ENCODE results near the gene GLDN. TPM values are rescaled to one million over a fixed set of nuclear protein-coding genes. Genes with fewer than 3 reads are reported as not detected.

Gene GLDN
- total and polyA plus RNA-seq, 2 of the 8 experiments (the other 6 are each of a cell fraction or from before 2014, with no cell fraction given), result 0.24 to 0.50 TPM

DNA sequence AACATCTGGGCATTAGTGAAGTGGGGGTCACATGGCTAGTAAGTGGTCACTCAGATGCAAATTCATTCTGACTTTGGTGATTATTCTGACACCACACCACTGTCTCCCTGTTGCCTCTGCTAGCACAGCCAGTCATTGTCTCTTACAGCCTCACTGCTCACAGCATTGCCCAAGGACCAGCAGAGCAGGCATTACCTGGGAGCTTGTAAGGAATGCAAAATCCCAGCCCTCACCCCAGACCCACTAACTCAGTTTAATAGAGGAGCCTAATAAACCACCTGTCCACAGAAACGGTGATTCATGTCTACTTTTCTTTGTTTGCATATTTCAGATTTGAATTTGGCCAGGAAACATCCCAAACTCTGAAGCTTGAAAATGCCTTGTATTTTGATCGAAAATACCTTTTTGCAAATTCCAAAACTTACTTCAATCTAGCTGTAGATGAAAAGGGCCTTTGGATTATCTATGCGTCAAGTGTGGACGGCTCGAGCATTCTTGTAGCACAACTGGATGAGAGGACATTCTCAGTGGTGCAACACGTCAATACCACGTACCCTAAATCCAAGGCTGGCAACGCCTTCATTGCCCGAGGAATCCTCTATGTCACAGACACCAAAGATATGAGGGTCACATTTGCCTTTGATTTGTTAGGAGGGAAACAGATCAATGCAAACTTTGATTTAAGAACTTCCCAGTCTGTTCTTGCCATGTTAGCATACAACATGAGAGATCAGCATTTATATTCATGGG lies 62.7 kb downstream of the GLDN start:
- H3K23ac ChIP-seq (ENCODE audit: insufficient read length), result no peak overlapping the region
- H3K4me1 ChIP-seq (replicated peaks in 1 of 4; ENCODE audit: control insufficient read depth in 3 of 4, insufficient read depth in 4 of 4, low read length in 3 of 4), result peaks cover 0 to 8% (median 0%) of the 10 kb centered on the region in 4 experiments; a peak in 2 of 7 replicates
- no peaks in the 10 kb centered on the region for H3K23me2 ChIP-seq (ENCODE audit: low read depth, low read length)
- H4K20me1 ChIP-seq (replicated peaks in 1 of 2; ENCODE audit: control insufficient read depth in 1 of 2, insufficient read depth in 2 of 2, low read length in 2 of 2), result no peaks in the 10 kb centered on the region
- no peak overlapping the region for H4K8ac ChIP-seq (ENCODE audit: extremely low read depth, insufficient read depth, low read length)
- H2BK12ac ChIP-seq (ENCODE audit: low read depth, low read length), result no peak overlapping the region
- no peaks in the 10 kb centered on the region for H3K79me2 ChIP-seq (ENCODE audit: control insufficient read depth in 1 of 2, insufficient read depth in 2 of 2, low read length in 2 of 2)
- no peak for FAIRE-seq
- H3K9ac ChIP-seq (replicated peaks in 1 of 4; ENCODE audit: extremely low read depth in 1 of 4, low read depth in 3 of 4, low read length in 3 of 4), result no peak overlapping the region
- H3K4ac ChIP-seq (replicated peaks; ENCODE audit: insufficient read length, low read depth, low read length), result no peak overlapping the region
- H4K5ac ChIP-seq (ENCODE audit: insufficient read length, low read depth, low read length), result no peak overlapping the region
- TF ChIP-seq, protein P1, sequence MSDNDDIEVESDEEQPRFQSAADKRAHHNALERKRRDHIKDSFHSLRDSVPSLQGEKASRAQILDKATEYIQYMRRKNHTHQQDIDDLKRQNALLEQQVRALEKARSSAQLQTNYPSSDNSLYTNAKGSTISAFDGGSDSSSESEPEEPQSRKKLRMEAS (IDR thresholded peaks at IDR 0.05), result no peak
- TF ChIP-seq SIX5 (IDR thresholded peaks at IDR 0.05; ENCODE audit: low read depth, low read length) (no peak), EP300 (IDR thresholded peaks at IDR 0.05; ENCODE audit: borderline replicate concordance in 1 of 2, low read depth in 2 of 2, low read length in 2 of 2) (no peak), SAP30 (IDR thresholded peaks at IDR 0.05; ENCODE audit: insufficient read depth, insufficient replicate concordance, low read length) (no peak), PHF8 (conservative IDR thresholded peaks at IDR 0.05; ENCODE audit: low read depth, low read length) (no peak), RNF2 (IDR thresholded peaks at IDR 0.05; ENCODE audit: borderline replicate concordance, low read depth, low read length, missing control alignments, poor library complexity, severe bottlenecking) (no peak)
- no peak overlapping the region for H3K4me3 ChIP-seq (ENCODE audit: extremely low read depth in 1 of 4, insufficient read depth in 2 of 4, low read depth in 3 of 4, low read length in 4 of 4)
- no peak overlapping the region for H2BK5ac ChIP-seq (ENCODE audit: low read depth, low read length)
- no peak overlapping the region for H2BK120ac ChIP-seq (replicated peaks; ENCODE audit: low read depth, low read length)
- H3K18ac ChIP-seq (ENCODE audit: extremely low read depth, low read length), result no peak overlapping the region
- DNase-seq (ENCODE audit: low read depth in 1 of 2, low spot score in 2 of 2), result peak in 1 of 2 experiments; percentile 42
- H3K27me3 ChIP-seq (replicated peaks in 1 of 4; ENCODE audit: control insufficient read depth in 3 of 4, extremely low read depth in 1 of 4, insufficient read depth in 3 of 4, low read length in 3 of 4), result no peaks in the 10 kb centered on the region
- ChIA-PET POLR2A (ENCODE audit: partially characterized antibody) (no interaction called here), CTCF (ENCODE audit: partially characterized antibody) (interaction anchor here (0.6 to 7.4 kb wide), 42 partner anchors 7 to 711 kb away, joined by 3 to 94 read pairs (median 4); no protein-coding TSS in a partner anchor)
- no peak overlapping the region for H3K4me2 ChIP-seq (ENCODE audit: insufficient read depth in 1 of 2, low read depth in 2 of 2, low read length in 2 of 2)
- no peak overlapping the region for H2BK15ac ChIP-seq (ENCODE audit: low read length)
- H3K56ac ChIP-seq (replicated peaks; ENCODE audit: insufficient read length, low read depth, low read length), result no peak overlapping the region
- no peak overlapping the region for H2AK5ac ChIP-seq (ENCODE audit: low read depth, low read length)
- no peak overlapping the region for H4K91ac ChIP-seq (replicated peaks; ENCODE audit: insufficient read length, low read length)
- H3K9me3 ChIP-seq (ENCODE audit: insufficient read depth in 2 of 2, low read depth in 1 of 2, low read length in 1 of 2), result no peaks in the 10 kb centered on the region
- H2BK20ac ChIP-seq (ENCODE audit: low read length), result no peak overlapping the region
- H3K14ac ChIP-seq (ENCODE audit: insufficient read length), result no peak overlapping the region
- H3K79me1 ChIP-seq (ENCODE audit: low read depth, low read length), result no peaks in the 10 kb centered on the region
- WGBS, 2 experiments (ENCODE audit: extremely low coverage in 1 of 2, insufficient coverage in 1 of 2, insufficient read length in 1 of 2, insufficient replicate concordance in 2 of 2, low coverage in 1 of 2, low lambda C conversion rate in 2 of 2, missing lambda C conversion rate in 1 of 2), result 79% methylated on average over 9 of the region's 9 CpGs; no CpG with 5 or more reads in 1 of the 2 experiments
- H3K27ac ChIP-seq (ENCODE audit: low read depth, low read length), result no peak overlapping the region
- H3K36me3 ChIP-seq (ENCODE audit: control insufficient read depth in 2 of 4, insufficient read depth in 4 of 4, low read length in 3 of 4), result no peaks in the 10 kb centered on the region
- no peak overlapping the region for H2AFZ ChIP-seq (ENCODE audit: low read length)
